Right lobe of liver (tissue), 4 donors: ENCODE data around the gene PEAR1.

Experiments used
- POLR2A ChIP-seq: fragments of 450-650 bp; IDR thresholded peaks from one replicate; pipeline ENCODE4 v1.6.1; 2017; ENCODE audit warnings: antibody characterized with exemption, mild to moderate bottlenecking
- TF ChIP-seq, protein P1 (sequence below), 4 donors: fragments of 200-600 bp in 3 of 4; fragments of 450-650 bp in 1 of 4; IDR thresholded peaks; one replicate each; pipeline versions ENCODE4 v1.5.1 to v1.8.0; 2016 to 2022; ENCODE audit warnings: antibody characterized with exemption in 4 of 4, mild to moderate bottlenecking in 2 of 4
- donor health status: DM: no; HTN: no; CAD: no.
- donor health status: DM: no; HTN: no; CAD: no.
- donor health status: DM: no; HTN: yes; CAD: no.

DNA sequence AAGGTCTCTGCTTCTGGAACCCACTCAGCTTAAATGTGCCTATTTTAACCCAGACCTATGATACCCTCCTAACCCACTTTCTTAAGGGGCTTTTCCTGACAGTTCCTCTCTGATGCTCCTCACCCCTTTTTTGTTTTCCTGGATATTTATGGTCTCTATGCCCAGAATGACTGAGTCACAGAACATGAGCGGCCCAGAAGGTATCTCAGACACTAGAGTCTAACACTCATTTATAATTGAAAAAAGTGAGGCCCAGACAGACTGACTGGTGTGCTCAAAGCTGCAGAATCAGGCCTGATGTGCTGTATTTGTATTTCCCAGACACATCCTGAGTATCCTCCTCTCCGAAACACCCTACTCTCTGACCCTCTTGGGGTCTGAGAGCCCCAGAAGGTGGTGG lies 70.9 kb downstream of the PEAR1 start:
- TF ChIP-seq, protein P1, sequence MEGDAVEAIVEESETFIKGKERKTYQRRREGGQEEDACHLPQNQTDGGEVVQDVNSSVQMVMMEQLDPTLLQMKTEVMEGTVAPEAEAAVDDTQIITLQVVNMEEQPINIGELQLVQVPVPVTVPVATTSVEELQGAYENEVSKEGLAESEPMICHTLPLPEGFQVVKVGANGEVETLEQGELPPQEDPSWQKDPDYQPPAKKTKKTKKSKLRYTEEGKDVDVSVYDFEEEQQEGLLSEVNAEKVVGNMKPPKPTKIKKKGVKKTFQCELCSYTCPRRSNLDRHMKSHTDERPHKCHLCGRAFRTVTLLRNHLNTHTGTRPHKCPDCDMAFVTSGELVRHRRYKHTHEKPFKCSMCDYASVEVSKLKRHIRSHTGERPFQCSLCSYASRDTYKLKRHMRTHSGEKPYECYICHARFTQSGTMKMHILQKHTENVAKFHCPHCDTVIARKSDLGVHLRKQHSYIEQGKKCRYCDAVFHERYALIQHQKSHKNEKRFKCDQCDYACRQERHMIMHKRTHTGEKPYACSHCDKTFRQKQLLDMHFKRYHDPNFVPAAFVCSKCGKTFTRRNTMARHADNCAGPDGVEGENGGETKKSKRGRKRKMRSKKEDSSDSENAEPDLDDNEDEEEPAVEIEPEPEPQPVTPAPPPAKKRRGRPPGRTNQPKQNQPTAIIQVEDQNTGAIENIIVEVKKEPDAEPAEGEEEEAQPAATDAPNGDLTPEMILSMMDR (IDR thresholded peaks at IDR 0.05): no peak
- no peak for TF ChIP-seq POLR2A
